ENCODE measurements around the gene BIN1.
A peak's percentile ranks its signal among the peaks of the same experiment; 100 is the strongest.

BIN1 gene

GRCh38 chr2:127085317-127085681 is 21.7 kb downstream of the BIN1 start:
- peak; percentile 30 for ATAC-seq (ENCODE audit: low read depth)
- H3K27me3 Mint-ChIP-seq, result no peaks in the 10 kb centered on the region

DNA sequence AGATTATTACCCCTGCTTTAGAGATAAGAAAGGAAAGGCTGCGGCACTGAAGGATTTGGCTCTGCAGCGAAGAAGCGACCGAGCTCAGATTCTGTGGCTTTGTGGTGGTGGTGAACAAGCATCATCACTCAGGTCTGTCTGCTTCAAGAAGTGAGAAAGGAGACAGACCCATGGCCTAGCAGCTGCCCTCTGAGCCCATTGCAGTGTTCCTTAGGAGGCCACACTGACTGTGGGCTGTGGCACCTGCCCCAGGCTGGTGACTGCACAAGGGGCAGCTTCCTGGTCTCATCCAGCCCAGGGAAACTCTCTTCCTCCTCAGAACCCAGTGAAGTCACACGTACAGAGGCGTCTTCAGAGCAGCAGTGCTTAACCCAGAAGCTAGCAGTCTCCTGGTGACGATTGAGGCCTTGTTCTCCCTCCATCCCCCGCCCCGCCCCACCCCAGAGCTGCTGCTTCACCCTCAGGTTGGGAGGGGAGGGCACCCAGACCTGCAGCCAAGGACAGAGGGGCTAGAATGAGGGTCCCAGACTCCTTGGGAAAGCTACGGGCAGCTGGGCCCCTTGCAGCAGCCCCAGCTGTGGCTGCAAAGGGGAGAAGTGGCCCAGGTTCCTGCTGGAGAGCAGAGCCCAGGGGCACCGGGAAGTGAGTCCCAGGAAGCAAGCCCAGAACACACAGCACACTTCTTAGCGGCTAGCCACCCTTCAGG is 22.2 kb downstream of the BIN1 start:
- Mint-ChIP-seq H3K9me3 (no peaks in the 10 kb centered on the region), H3K27me3 (no peaks in the 10 kb centered on the region), H3K4me1 (peaks cover 64% of the 10 kb centered on the region), H3K27ac (peak overlapping the region; percentile 52), H3K36me3 (no peaks in the 10 kb centered on the region), H3K4me3 (peak overlapping the region; percentile 42)
- no peak for ATAC-seq (ENCODE audit: low read depth)
- no peak for DNase-seq (ENCODE audit: low spot score in 2 of 2)

More at GRCh38 chr2:127085317-127085681, 21.7 kb downstream of the BIN1 start:
- H3K9me3 Mint-ChIP-seq, result no peaks in the 10 kb centered on the region
- H3K4me3 Mint-ChIP-seq, result peak overlapping the region; percentile 42
- peak in 1 of 2 donors; percentile 38 for DNase-seq (ENCODE audit: low spot score in 2 of 2)
- H3K4me1 Mint-ChIP-seq, result peaks cover 63% of the 10 kb centered on the region
- H3K36me3 Mint-ChIP-seq, result no peaks in the 10 kb centered on the region
- H3K27ac Mint-ChIP-seq, result peak overlapping the region; percentile 52

GRCh38 chr2:127083819-127084503 is 23.0 kb downstream of the BIN1 start:
- no peaks in the 10 kb centered on the region for H3K36me3 Mint-ChIP-seq
- no peaks in the 10 kb centered on the region for H3K27me3 Mint-ChIP-seq
- H3K27ac Mint-ChIP-seq, result peak overlapping the region; percentile 52

GRCh38 chr2:127082974-127083373 is 24.0 kb downstream of the BIN1 start:
- no peak for ATAC-seq (ENCODE audit: low read depth)
- H3K36me3 Mint-ChIP-seq, result no peaks in the 10 kb centered on the region
- H3K4me1 Mint-ChIP-seq, result peaks cover 72% of the 10 kb centered on the region
- peak overlapping the region; percentile 97 for H3K27ac Mint-ChIP-seq
- no peaks in the 10 kb centered on the region for H3K27me3 Mint-ChIP-seq
- H3K4me3 Mint-ChIP-seq, result peak overlapping the region; percentile 91
- DNase-seq (ENCODE audit: low spot score in 2 of 2), result no peak
- H3K9me3 Mint-ChIP-seq, result no peaks in the 10 kb centered on the region

More at GRCh38 chr2:127083819-127084503, 23.0 kb downstream of the BIN1 start:
- no peak for DNase-seq (ENCODE audit: low spot score in 2 of 2)
- no peak for ATAC-seq (ENCODE audit: low read depth)
- no peaks in the 10 kb centered on the region for H3K9me3 Mint-ChIP-seq
- H3K4me3 Mint-ChIP-seq, result no peak overlapping the region
- peaks cover 71% of the 10 kb centered on the region for H3K4me1 Mint-ChIP-seq

- H3K4me3 Mint-ChIP-seq, result peak overlapping the region; percentile 91
- peak; percentile 69 to 75 for DNase-seq (ENCODE audit: low spot score in 2 of 2)
- ATAC-seq (ENCODE audit: low read depth), result peak; percentile 78
- peak overlapping the region; percentile 97 for H3K27ac Mint-ChIP-seq
- H3K4me1 Mint-ChIP-seq, result peaks cover 73% of the 10 kb centered on the region
- H3K9me3 Mint-ChIP-seq, result no peaks in the 10 kb centered on the region
- H3K27me3 Mint-ChIP-seq, result no peaks in the 10 kb centered on the region
- no peaks in the 10 kb centered on the region for H3K36me3 Mint-ChIP-seq
These were observed 24.9 kb downstream of the BIN1 start for GRCh38 chr2:127081826-127082633.

GRCh38 chr2:127080938-127081755 is 25.8 kb downstream of the BIN1 start:
- Mint-ChIP-seq H3K27ac (peak overlapping the region; percentile 97), H3K9me3 (no peaks in the 10 kb centered on the region), H3K4me1 (peaks cover 71% of the 10 kb centered on the region), H3K4me3 (peak overlapping the region; percentile 91), H3K36me3 (peaks cover 4% of the 10 kb centered on the region), H3K27me3 (no peaks in the 10 kb centered on the region)
- peak; percentile 59 for ATAC-seq (ENCODE audit: low read depth)
- peak; percentile 51 to 62 for DNase-seq (ENCODE audit: low spot score in 2 of 2)

DNA sequence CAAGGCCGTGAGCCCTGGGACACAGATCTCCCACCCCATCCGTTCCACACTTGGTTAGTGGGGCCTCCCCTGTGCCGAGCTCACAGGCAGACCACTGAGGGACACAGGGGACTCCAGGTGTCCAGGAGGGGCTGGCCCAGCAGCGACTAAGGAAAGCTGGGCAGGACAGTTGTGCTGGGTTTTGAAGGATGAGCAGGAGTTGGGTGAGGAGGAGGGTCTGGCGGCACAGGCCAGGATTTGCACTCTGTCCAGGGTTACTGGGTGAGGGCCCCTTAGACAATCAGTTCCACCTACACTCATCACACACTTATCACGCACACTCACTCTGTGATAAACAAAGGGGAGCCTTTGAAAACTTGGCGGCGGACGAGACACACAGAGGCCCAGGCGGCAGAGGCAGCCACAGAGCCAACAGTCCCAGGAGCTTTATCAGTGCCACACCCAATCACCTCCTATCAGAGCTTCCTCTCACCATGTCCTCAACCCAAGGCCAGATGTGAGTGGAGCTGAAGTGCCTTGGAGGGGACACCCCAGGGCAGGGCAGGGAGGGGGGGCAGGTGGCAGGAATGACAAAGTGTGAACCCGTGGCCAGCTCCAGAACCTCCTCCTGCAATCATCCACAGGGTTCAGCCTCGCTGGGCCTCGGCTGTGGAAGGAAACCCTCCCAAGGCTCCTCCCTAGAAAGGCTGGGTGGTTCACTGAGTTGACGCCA is 26.6 kb downstream of the BIN1 start:
- DNase-seq (ENCODE audit: low spot score in 2 of 2), result peak in 1 of 2 donors; percentile 39
- H3K27ac Mint-ChIP-seq, result peak overlapping the region; percentile 97
- no peaks in the 10 kb centered on the region for H3K27me3 Mint-ChIP-seq
- peaks cover 7% of the 10 kb centered on the region for H3K36me3 Mint-ChIP-seq
- peaks cover 67% of the 10 kb centered on the region for H3K4me1 Mint-ChIP-seq
- peak overlapping the region; percentile 91 for H3K4me3 Mint-ChIP-seq
- ATAC-seq (ENCODE audit: low read depth), result peak; percentile 51
- no peaks in the 10 kb centered on the region for H3K9me3 Mint-ChIP-seq

DNA sequence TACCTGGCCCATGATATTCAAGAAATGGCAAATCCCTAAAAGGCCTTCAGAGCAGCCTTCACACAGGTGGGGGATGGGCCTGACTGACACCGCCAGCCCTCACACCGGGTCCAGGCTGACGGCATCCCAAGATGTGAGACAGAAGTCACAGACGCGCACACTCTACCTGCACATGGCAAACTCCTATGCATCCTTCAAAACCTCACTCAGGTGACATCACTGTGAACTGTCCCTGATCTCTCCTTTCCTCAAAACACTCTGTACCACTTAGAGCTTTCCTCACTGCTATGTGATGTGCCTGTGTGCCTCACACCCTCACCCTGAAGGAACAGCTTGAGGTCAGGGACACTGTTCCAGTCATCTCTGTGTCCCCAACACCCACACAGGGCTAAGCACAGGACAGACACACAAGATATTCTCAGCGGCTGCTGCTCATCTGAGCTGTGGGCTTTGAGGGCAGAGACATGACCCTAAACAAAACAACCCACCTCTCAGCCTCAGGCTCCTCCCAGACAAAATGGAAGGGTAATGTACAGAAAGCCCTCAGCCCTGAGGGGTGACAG is 27.5 kb downstream of the BIN1 start:
- peaks cover 7% of the 10 kb centered on the region for H3K36me3 Mint-ChIP-seq
- peaks cover 61% of the 10 kb centered on the region for H3K4me1 Mint-ChIP-seq
- no peak for ATAC-seq (ENCODE audit: low read depth)
- peak overlapping the region; percentile 97 for H3K27ac Mint-ChIP-seq
- peak overlapping the region; percentile 91 for H3K4me3 Mint-ChIP-seq
- H3K27me3 Mint-ChIP-seq, result no peaks in the 10 kb centered on the region
- no peak for DNase-seq (ENCODE audit: low spot score in 2 of 2)
- H3K9me3 Mint-ChIP-seq, result no peaks in the 10 kb centered on the region

DNA sequence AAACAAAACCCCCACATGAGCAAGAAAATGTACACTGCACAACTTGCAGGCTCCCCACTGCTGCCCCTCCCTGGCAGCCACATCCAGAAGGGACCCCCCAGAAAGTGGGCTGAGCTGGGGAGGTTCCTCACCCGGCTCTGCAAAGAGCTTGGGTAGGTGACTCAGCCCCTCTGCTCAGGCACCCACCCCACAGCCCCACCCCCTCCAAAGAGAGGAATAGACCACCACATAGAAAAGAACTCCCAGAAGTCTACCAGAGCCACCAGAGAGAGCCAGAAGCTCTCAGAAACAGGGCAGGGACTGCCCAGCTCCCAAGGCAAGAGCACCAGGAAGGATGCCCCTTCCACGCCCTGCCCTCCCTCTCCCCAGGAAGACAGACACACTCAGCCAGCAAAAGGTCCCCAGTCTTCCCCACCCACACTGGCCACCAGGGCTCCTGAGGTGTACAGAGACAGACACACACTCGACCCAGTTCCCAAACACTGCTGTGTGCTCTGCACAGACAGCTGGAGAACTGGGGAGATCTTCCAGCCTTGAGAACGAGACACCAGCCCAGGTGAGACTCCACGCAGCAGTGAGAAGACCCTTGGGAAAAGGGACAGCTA is 28.2 kb downstream of the BIN1 start:
- Mint-ChIP-seq H3K27me3 (no peaks in the 10 kb centered on the region), H3K4me3 (peak overlapping the region; percentile 91), H3K4me1 (peaks cover 63% of the 10 kb centered on the region), H3K9me3 (no peaks in the 10 kb centered on the region), H3K27ac (peak overlapping the region; percentile 97), H3K36me3 (peaks cover 7% of the 10 kb centered on the region)
- DNase-seq (ENCODE audit: low spot score in 2 of 2), result no peak
- ATAC-seq (ENCODE audit: low read depth), result no peak

DNA sequence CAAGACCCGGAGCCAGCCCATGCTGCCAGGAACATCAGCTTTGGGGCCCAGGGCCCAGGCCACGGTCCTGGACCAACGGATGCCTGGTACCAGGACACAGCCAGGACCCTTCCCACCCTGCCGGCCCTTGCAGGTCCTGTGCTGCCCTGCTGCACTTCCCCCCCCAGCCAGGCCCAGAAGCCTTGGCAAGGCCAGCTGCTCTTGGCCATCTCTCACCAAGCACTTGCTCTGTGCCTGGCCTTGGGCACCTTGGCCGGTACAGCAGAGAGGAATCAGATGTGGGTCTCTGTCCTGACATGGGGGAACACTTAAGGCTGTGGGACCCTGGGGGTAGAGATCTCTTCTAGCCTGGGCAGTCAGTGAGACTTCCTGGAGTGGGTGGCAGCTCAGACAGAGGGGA is 28.9 kb downstream of the BIN1 start:
- DNase-seq (ENCODE audit: low spot score in 2 of 2), result no peak
- Mint-ChIP-seq H3K36me3 (peaks cover 7% of the 10 kb centered on the region), H3K4me3 (peak overlapping the region; percentile 12), H3K4me1 (peaks cover 60% of the 10 kb centered on the region), H3K27ac (peak overlapping the region; percentile 97), H3K27me3 (no peaks in the 10 kb centered on the region), H3K9me3 (no peaks in the 10 kb centered on the region)
- ATAC-seq (ENCODE audit: low read depth), result no peak

GRCh38 chr2:127076924-127077323 is 30.0 kb downstream of the BIN1 start:
- Mint-ChIP-seq H3K4me1 (peaks cover 52% of the 10 kb centered on the region), H3K36me3 (peaks cover 7% of the 10 kb centered on the region), H3K27me3 (no peaks in the 10 kb centered on the region), H3K4me3 (no peak overlapping the region), H3K27ac (peak overlapping the region; percentile 97), H3K9me3 (no peaks in the 10 kb centered on the region)
- ATAC-seq (ENCODE audit: low read depth), result no peak
- DNase-seq (ENCODE audit: low spot score in 2 of 2), result no peak

GRCh38 chr2:127076290-127076689 is 30.7 kb downstream of the BIN1 start:
- Mint-ChIP-seq H3K27me3 (no peaks in the 10 kb centered on the region), H3K27ac (peak overlapping the region; percentile 97), H3K9me3 (no peaks in the 10 kb centered on the region), H3K4me3 (no peak overlapping the region), H3K36me3 (peaks cover 7% of the 10 kb centered on the region), H3K4me1 (peaks cover 49% of the 10 kb centered on the region)
- DNase-seq (ENCODE audit: low spot score in 2 of 2), result no peak
- no peak for ATAC-seq (ENCODE audit: low read depth)

Data from memory B cell (primary cell).